ENCODE results near the gene NEXN.

- TF ChIP-seq POLR2A (IDR thresholded peaks at IDR 0.05) (no peak), CTCF (IDR thresholded peaks at IDR 0.05 in 8 of 11, conservative IDR thresholded peaks at IDR 0.05 in 3 of 11) (no peak)
These were observed 103.2 kb downstream of the NEXN start for GRCh38 chr1:77991638-77992037.
